K562 (cell line): ENCODE measurements around the gene CNOT4. TPM values are rescaled to one million over a fixed set of nuclear protein-coding genes. Genes with fewer than 3 reads are reported as not detected.

Experiments
- ARID3A ChIP-seq: IDR thresholded peaks from 2 replicates; pipeline ENCODE4 v1.6.1; 2012; ENCODE audit warnings: low read depth, low read length, improper control_type of control experiment, borderline replicate concordance
- CREB3 ChIP-seq: fragments of 450-650 bp; conservative IDR thresholded peaks from 2 replicates; pipeline ENCODE4 v1.6.1; 2016; ENCODE audit warnings: missing genetic modification characterization, low read depth, mild to moderate bottlenecking, missing compliant biosample characterization, moderate library complexity
- DDX20 ChIP-seq: fragments of 450-650 bp; IDR thresholded peaks from 2 replicates; pipeline ENCODE4 v1.6.1; 2016; ENCODE audit warnings: missing genetic modification characterization, low read depth, mild to moderate bottlenecking, missing compliant biosample characterization, moderate library complexity
- FOXJ2 ChIP-seq: fragments of 200-800 bp; sonication (Bioruptor generic); IDR thresholded peaks from 2 replicates; pipeline ENCODE4 v1.6.1; 2016; ENCODE audit warnings: missing genetic modification characterization, missing compliant biosample characterization
- MCM5 ChIP-seq: fragments of 450-650 bp; IDR thresholded peaks from 2 replicates; pipeline ENCODE4 v1.6.1; 2016; ENCODE audit warnings: low read depth
- MNT ChIP-seq, 2 experiments: fragments of 450-650 bp; conservative IDR thresholded peaks; 2 replicates each; pipeline ENCODE4 v1.6.1; 2017; ENCODE audit warnings: mild to moderate bottlenecking in 2 of 2, moderate library complexity in 2 of 2
- RHOXF2B ChIP-seq: fragments of 250-450 bp; sonication (Bioruptor Pico); conservative IDR thresholded peaks from 2 replicates; pipeline ENCODE4 v1.5.1; 2021
- SRSF3 ChIP-seq: fragments of 200-400 bp; formaldehyde crosslinking; IDR thresholded peaks from 2 replicates; pipeline ENCODE4 v1.6.1; 2016; ENCODE audit warnings: mild to moderate bottlenecking, low read length, moderate library complexity; ENCODE audit not compliant: insufficient read depth
- THAP12 ChIP-seq: fragments of 250-450 bp; sonication (Bioruptor Pico); IDR thresholded peaks from 2 replicates; pipeline ENCODE4 v1.9.0; 2021; ENCODE audit warnings: mild to moderate bottlenecking, inconsistent platforms
- ZNF23 ChIP-seq: fragments of 250-450 bp; sonication (Bioruptor Pico); IDR thresholded peaks from 2 replicates; pipeline ENCODE4 v1.4.0; 2020; ENCODE audit warnings: mild to moderate bottlenecking
- ZNF24 ChIP-seq: fragments of 450-650 bp; IDR thresholded peaks from 2 replicates; pipeline ENCODE4 v1.6.1; 2016
- ZNF347 ChIP-seq: fragments of 450-650 bp; formaldehyde crosslinking; IDR thresholded peaks from 2 replicates; pipeline ENCODE4 v1.4.0; 2020; ENCODE audit warnings: low read depth, mild to moderate bottlenecking, moderate library complexity
- ZNF511 ChIP-seq: sonication (generic); formaldehyde crosslinking; IDR thresholded peaks from 2 replicates; pipeline ENCODE4 v1.8.0; 2022; ENCODE audit warnings: mild to moderate bottlenecking, missing genetic modification reagents
- ZNF699 ChIP-seq: fragments of 250-450 bp; sonication (Bioruptor Pico); IDR thresholded peaks from 2 replicates; pipeline ENCODE4 v1.8.0; 2021; ENCODE audit warnings: mild to moderate bottlenecking, moderate library complexity; ENCODE audit not compliant: insufficient replicate concordance
- polyA plus RNA-seq, 8 experiments: library from polyadenylated mRNA; depleted of rRNA in 4 of 8; stranded (reverse) in 5 of 8; unstranded in 3 of 8; fragments of >200 nt; fragmentation: Nextera tagmentation in 2 of 8; fragmentation: Illumina TruSeq in 1 of 8; extraction: Ambion mirVana in 2 of 8; extraction: Trizol in 1 of 8; gene quantifications; 2 replicates each; pipeline versions ENCODE4 v1.2.1 to v1.2.3, GENCODE V29; 2011 to 2014; ENCODE audit warnings: inconsistent platforms in 1 of 8, missing spikeins in 1 of 8
- total RNA-seq, 7 experiments: library from RNA; depleted of rRNA in 6 of 7; stranded (reverse); fragments of >200 nt in 6 of 7; fragmentation: Illumina TruSeq in 2 of 7; extraction: Trizol in 2 of 7; gene quantifications; 2 replicates each; pipeline versions ENCODE4 v1.2.1 to v1.2.3, GENCODE V29; 2011 to 2021; ENCODE audit warnings: low replicate concordance in 1 of 7
- TF ChIP-seq, protein P1 (sequence below): fragments of 450-650 bp; formaldehyde crosslinking; IDR thresholded peaks from 2 replicates; pipeline ENCODE4 v1.4.0; 2020; ENCODE audit warnings: mild to moderate bottlenecking, mixed read lengths
- TF ChIP-seq, protein P2 (sequence below): sonication (generic); formaldehyde crosslinking; IDR thresholded peaks from 2 replicates; pipeline ENCODE4 v1.8.0; 2022; ENCODE audit warnings: missing genetic modification reagents, mild to moderate bottlenecking, moderate library complexity, borderline replicate concordance

The CNOT4 gene
- total and polyA plus RNA-seq, 9 of the 15 experiments (the other 6 are each of a cell fraction or from before 2014, with no cell fraction given), result 8.6 to 24.1 (median 15.4) TPM

GRCh38 chr7:135557455-135558336 is 47.8 kb upstream of the CNOT4 start, which contains the start of gene NUP205 (continued):
- TF ChIP-seq THAP12 (peak; percentile 79), MNT (conservative IDR thresholded peaks at IDR 0.05) (peak; percentile 92 to 96), ARID3A (no peak), ZNF24 (no peak), RHOXF2B (CRISPR knock-in tag) (no peak), FOXJ2 (tag) (peak; percentile 61), SRSF3 (peak; percentile 76; the same call in 1 of the 2 replicates), ZNF347 (CRISPR knock-in tag) (no peak), MCM5 (no peak), ZNF699 (CRISPR knock-in tag) (no peak), DDX20 (tag) (0 out of 2 replicates have a peak, but pooled peaks have one; percentile 61), ZNF511 (CRISPR knock-in tag) (peak; percentile 97), ZNF23 (CRISPR knock-in tag) (no peak; the same call in 1 of the 2 replicates), CREB3 (tag) (peak; percentile 84; the same call in 1 of the 2 replicates)
- TF ChIP-seq, protein P1, sequence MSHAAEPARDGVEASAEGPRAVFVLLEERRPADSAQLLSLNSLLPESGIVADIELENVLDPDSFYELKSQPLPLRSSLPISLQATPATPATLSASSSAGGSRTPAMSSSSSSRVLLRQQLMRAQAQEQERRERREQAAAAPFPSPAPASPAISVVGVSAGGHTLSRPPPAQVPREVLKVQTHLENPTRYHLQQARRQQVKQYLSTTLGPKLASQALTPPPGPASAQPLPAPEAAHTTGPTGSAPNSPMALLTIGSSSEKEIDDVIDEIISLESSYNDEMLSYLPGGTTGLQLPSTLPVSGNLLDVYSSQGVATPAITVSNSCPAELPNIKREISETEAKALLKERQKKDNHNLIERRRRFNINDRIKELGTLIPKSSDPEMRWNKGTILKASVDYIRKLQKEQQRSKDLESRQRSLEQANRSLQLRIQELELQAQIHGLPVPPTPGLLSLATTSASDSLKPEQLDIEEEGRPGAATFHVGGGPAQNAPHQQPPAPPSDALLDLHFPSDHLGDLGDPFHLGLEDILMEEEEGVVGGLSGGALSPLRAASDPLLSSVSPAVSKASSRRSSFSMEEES, result no peak
- TF ChIP-seq, protein P2, sequence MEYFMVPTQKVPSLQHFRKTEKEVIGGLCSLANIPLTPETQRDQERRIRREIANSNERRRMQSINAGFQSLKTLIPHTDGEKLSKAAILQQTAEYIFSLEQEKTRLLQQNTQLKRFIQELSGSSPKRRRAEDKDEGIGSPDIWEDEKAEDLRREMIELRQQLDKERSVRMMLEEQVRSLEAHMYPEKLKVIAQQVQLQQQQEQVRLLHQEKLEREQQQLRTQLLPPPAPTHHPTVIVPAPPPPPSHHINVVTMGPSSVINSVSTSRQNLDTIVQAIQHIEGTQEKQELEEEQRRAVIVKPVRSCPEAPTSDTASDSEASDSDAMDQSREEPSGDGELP, result peak; percentile 93
